ENCODE measurements around the gene CENPVL3.
"Not testable (repeated sequence)": the region's sequence is repeated elsewhere in the genome, so short reads cannot be mapped to it uniquely, and the experiment has no call there.

Gene CENPVL3

DNA sequence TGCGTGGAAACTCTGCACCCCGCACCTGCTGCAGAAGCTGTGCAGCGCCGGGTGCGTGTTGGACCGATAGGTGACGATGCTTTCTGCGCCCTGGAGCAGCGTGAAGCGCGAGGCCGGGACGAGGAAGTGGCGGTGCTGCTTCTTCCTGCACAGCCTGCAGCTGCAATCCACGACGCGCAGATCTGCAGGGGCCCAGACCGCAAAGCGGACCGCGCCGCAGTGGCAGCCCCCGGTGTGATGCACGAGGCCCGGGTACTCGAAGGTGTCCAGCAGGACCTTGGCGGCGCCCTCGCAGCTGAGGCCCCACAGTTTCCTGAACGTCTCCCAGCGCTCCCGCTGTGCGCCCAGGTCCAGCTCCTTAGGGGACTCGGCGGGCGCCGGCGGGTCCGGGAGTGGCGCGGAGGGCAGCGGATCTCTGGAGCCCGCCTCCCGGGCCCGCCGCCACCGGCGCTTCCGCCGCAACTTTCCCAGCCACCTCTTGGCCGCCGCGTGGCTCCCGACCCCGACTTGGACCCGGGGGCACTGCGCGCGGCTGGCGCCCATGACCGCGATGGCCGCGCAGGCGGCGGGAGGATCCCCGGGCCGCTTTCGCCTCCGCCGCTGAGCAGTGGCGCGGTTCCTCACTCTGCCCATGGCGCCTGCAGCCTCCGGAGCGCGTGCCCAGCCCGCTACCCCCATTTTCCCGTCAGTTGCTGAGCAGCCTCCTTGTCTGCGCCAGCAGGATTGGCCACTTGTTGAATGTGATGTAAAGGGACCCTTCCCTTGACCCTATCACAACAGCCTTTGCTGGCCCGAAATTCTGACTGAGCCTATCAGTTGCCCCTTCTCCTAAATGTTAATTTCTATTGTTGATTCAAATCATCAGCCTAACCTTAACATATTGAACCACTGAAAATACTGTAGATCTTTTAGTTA is at the start of gene CENPVL3:
CENPVL3 (minus strand) TSS at position 672 of the 915 bp plus-strand sequence; CDS start at position 633, 39 bp downstream.
- not testable (repeated sequence) for DNase-seq

- no peak for DNase-seq
These were observed 47.3 kb upstream of the CENPVL3 start for GRCh38 chrX:51665981-51666380.

DNA sequence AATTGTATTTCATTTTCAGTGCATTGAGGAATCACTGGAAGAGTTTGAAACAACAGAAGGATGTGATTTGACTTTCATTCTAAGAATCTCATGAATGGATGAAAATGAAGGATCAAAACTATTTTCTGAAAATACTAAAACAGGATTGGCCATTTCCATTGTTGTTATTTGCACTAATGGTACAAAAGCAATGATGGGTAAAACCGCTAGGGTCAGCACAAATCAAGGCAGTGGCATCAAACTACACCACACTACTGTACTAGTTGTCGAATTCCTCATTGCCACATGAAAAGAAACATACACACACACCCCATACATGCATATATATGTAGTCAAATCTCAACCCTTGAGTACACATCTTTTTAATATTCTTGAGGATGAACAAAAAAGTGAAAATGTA is 24.7 kb upstream of the CENPVL3 start:
- DNase-seq = no peak

GRCh38 chrX:51641421-51642021 is 22.8 kb upstream of the CENPVL3 start:
- peak; percentile 57 for DNase-seq

GRCh38 chrX:51636511-51636910 is 17.8 kb upstream of the CENPVL3 start:
- DNase-seq = not testable (repeated sequence)

DNA sequence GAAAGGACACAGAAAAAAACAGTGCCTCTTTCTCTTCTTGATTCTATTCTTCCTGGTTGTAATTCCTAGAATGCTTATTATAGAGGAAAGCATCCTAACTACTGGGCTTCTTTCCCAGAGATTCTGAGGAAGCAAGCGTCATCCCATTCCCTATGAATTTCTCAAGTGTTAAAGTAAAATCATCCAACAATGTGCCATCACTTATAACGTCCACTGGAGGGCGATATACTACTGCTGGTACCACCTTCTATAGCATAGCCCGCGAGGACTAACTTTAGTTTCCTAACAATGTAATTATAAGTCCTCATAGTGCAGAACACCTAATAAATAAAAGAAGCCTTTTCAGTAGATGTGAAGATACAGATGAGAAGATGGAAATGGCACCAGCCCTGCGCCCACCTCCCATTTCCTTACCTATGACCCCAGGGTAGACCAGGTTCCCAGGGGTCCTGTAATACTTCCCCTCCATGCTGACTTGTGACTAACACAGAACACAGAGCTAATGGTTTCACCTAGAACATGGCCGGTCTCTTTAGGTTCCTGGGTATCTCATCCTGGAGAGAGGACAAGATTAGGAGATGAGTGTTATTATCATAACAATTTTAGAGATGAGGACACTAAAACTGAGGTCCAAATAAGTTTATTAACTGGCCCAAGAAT is 4.2 kb downstream of the CENPVL3 start:
- no peak for DNase-seq

DNA sequence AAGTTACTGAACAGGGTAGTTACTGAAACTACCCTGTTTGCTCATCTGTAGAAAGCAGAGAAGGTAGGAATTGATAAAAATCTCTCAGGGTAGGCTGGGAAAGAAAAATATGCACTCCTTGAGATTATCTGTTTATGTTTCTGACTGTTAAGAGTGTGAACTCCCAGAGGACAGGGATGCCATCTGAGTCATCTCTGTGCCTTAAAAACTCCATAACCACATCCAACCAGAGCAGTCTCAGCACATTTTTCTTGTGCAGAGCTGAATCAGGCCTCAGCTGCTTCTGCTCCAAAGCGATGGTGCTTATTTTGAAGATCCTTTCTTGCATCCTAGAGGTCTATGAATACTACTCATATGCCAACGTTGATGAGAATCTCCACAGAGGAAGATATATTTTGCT is 9.9 kb downstream of the CENPVL3 start:
- no peak for DNase-seq

DNA sequence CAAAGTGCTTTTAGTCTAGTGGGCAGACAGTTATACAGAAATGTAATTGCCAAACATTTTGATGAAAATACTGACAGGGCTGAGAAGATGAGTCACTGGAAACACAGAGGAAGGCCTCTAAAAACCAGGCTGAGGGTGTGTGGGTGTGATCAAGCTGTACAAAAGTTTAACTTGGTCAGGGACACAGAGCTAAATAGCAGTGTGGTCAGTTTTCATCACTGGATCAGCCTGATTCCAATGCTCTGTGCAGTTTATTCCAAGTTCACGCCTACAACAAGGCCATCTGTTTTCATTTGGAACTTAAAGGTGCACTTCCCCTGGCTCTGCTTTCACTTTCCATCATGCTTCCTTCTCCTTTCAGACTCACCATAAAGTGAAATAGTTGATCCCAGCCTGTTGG is 10.6 kb downstream of the CENPVL3 start:
- no peak for DNase-seq

- no peak for DNase-seq
These were observed 12.3 kb downstream of the CENPVL3 start for GRCh38 chrX:51606446-51606845.

DNA sequence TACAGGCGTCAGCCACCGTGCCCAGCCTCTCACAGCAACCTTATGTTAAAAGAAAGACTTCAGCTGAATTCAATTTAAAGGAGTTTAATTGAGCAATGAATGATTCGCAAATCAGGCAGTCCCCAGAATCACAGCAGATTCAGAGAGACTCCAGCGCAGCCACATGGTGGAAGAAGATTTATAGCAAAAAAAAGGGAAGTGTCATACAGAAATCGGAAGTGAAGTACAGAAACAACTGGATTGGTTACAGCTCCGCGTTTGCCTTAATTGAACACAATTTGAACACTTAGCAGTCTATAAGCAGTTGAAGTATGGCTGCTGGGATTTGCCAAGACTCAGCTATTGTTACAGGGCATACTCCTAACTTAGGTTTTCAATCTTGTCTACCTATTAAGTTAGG is 19.8 kb downstream of the CENPVL3 start:
- no peak for DNase-seq

DNA sequence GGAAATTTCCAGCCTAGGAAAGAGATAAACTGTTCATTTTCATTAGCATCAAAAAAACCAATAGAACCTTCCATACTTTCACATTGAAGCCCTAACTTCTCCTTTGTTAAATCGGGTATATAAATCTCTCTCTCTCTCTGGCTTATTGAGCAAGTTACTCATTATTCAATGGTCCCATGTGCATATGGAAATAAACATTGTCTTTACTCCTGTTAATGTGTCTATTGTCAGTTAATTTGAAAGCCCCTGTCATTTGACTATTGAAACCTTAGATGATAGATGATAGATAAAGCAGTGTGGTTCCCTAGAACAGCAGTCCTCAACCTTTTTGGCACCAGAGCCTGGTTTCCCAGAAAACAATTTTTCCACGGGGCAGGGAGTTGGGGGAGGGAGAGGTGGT is 46.8 kb downstream of the CENPVL3 start:
- DNase-seq = no peak

DNA sequence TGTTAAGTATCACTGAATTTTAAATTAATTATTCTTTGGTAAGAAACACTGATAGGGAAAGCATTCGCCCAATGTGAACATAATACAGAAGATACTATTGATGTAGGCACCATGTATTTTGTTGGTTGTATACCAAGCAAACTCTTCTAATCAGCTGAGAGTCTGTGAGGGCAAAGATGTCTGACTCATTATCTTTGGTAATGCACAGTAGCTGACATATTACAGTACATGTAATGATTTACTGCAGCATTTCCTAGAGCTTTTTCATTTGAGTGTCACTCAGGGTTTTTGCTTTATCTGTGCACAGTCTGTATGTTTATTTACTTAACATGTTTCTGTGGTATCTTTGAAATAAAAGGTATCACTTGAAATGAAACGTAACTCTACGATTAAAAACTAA is 49.2 kb downstream of the CENPVL3 start:
- no peak for DNase-seq

- no peak for DNase-seq
These were observed 50.1 kb downstream of the CENPVL3 start for GRCh38 chrX:51568586-51568985.
